H7 (cell line): ENCODE results near the gene ROCK1. TPM values are rescaled to one million over a fixed set of nuclear protein-coding genes. Genes with fewer than 3 reads are reported as not detected.
"Not testable (repeated sequence)": the region's sequence is repeated elsewhere in the genome, so short reads cannot be mapped to it uniquely, and the experiment has no call there.

Experiments used
- DNase-seq: peaks from one replicate; pipeline ENCODE4 v3.0.0; 2012
- H3K27me3 ChIP-seq: 2 replicates; pipeline ENCODE4 v1.6.0; 2011; ENCODE audit warnings: mild to moderate bottlenecking, low read length; ENCODE audit not compliant: control insufficient read depth, insufficient read depth
- H3K36me3 ChIP-seq: replicated peaks from 2 replicates; pipeline ENCODE4 v1.5.1; 2011; ENCODE audit warnings: low read length; ENCODE audit not compliant: control insufficient read depth, insufficient read depth
- H3K4me3 ChIP-seq: 2 replicates; pipeline ENCODE4 v1.5.1; 2011; ENCODE audit warnings: low read depth, mild to moderate bottlenecking, control low read depth, low read length, moderate library complexity; ENCODE audit not compliant: insufficient read depth
- total RNA-seq: library from RNA; depleted of rRNA; stranded (reverse); fragments of >200 nt; shearing (Covaris generic); gene quantifications from 2 replicates; pipeline ENCODE4 v1.2.3, GENCODE V29; 2014; rRNA removed

ROCK1 gene
- total RNA-seq, 1 experiment from 2014 or later = 21.7 TPM

- DNase-seq = no peak
- H3K27me3 ChIP-seq = no peaks in the 10 kb centered on the region
These were observed 148.6 kb downstream of the ROCK1 start for GRCh38 chr18:20963027-20963426.

GRCh38 chr18:20960735-20961134 lies 150.9 kb downstream of the ROCK1 start:
- Histone ChIP-seq H3K36me3 (no peaks in the 10 kb centered on the region), H3K4me3 (no peak overlapping the region), H3K27me3 (no peaks in the 10 kb centered on the region)
- no peak for DNase-seq

More at GRCh38 chr18:20963027-20963426, 148.6 kb downstream of the ROCK1 start:
- no peak overlapping the region for H3K4me3 ChIP-seq
- no peaks in the 10 kb centered on the region for H3K36me3 ChIP-seq

- not testable (repeated sequence) for H3K4me3 ChIP-seq, DNase-seq, H3K27me3 ChIP-seq
These were observed 160.8 kb downstream of the ROCK1 start for GRCh38 chr18:20950827-20951226.

More at GRCh38 chr18:20950827-20951226, 160.8 kb downstream of the ROCK1 start:
- not testable (repeated sequence) for H3K36me3 ChIP-seq

Other genes with a start within 250 kb of the ROCK1 start
- 0.03 TPM in 1 of 2 replicates, not detected in the other for gene GREB1L, start 130.4 kb upstream of the ROCK1 start, total RNA-seq